IPS-18c (cell line): ENCODE measurements around the gene SORBS2.

ENCODE experiments used
- H3K4me3 ChIP-seq: 2 replicates; pipeline ENCODE4 v1.7.0; 2013; ENCODE audit warnings: low read depth, mild to moderate bottlenecking, low read length, moderate library complexity; ENCODE audit not compliant: insufficient read depth
- H3K9me3 ChIP-seq: one replicate; pipeline ENCODE4 v1.6.1; 2013; ENCODE audit warnings: mild to moderate bottlenecking, low read length, moderate library complexity; ENCODE audit not compliant: control insufficient read depth, insufficient read depth

SORBS2 gene

GRCh38 chr4:185535612-185536410 lies 276.2 kb downstream of the SORBS2 start:
- peak overlapping the region; percentile 75 for H3K4me3 ChIP-seq
- H3K9me3 ChIP-seq = no peaks in the 10 kb centered on the region
